HL-60 (cell line): ENCODE data around the gene CYP1A2.

Experiments
- GABPA ChIP-seq: IDR thresholded peaks from 2 replicates; pipeline ENCODE4 v1.6.1; 2012; ENCODE audit warnings: low read depth
- POLR2AphosphoS5 ChIP-seq: IDR thresholded peaks from 2 replicates; pipeline ENCODE4 v1.6.1; 2012; ENCODE audit warnings: low read depth
- SPI1 ChIP-seq: IDR thresholded peaks from 2 replicates; pipeline ENCODE4 v1.6.1; 2012; ENCODE audit warnings: low read depth, mild to moderate bottlenecking, borderline replicate concordance
- TF ChIP-seq, protein P1 (sequence below): IDR thresholded peaks from one replicate; pipeline ENCODE4 v1.5.1; 2011; ENCODE audit warnings: low read length, control low read depth, inconsistent platforms; ENCODE audit not compliant: insufficient read depth
- TF ChIP-seq, protein P2 (sequence below): IDR thresholded peaks from 2 replicates; pipeline ENCODE4 v1.6.1; 2012; ENCODE audit warnings: low read depth; ENCODE audit not compliant: insufficient replicate concordance

DNA sequence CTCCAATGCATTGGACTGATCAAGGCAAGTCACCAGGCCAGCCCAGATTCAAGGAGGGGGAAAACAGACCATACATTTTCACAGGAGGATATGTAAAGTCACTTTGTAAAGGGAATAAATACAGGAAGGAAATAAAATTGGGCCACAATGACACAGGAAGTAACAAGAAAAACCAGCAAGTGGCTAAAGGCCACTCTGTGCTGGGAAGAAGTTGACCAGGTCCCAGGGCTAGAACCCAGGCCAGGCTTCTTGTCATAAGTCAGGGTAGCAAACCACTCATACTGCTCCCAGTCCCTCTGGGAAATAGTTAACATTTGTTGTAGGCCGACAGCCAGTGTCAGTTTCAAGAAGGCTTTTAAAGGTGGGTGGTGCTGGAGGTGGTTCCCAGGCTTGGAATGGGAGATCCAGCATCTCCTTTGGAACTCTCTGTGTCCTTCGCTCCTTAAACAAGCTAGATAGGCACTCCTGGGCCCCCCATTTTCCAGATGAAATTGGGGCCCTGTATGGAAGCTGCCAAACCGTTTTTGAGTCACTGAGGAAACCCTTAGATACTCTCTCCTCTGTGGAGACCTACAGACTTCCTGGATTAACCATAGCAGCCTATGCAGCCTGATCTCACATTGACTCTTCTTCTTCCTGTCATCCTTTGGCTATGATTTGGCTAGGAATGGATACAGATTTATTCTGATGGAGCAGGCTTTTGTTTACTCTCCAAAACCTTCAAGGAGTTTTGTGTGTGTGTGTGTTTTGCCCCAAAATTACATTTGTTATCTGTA lies 38.1 kb upstream of the CYP1A2 start:
- TF ChIP-seq, protein P1, sequence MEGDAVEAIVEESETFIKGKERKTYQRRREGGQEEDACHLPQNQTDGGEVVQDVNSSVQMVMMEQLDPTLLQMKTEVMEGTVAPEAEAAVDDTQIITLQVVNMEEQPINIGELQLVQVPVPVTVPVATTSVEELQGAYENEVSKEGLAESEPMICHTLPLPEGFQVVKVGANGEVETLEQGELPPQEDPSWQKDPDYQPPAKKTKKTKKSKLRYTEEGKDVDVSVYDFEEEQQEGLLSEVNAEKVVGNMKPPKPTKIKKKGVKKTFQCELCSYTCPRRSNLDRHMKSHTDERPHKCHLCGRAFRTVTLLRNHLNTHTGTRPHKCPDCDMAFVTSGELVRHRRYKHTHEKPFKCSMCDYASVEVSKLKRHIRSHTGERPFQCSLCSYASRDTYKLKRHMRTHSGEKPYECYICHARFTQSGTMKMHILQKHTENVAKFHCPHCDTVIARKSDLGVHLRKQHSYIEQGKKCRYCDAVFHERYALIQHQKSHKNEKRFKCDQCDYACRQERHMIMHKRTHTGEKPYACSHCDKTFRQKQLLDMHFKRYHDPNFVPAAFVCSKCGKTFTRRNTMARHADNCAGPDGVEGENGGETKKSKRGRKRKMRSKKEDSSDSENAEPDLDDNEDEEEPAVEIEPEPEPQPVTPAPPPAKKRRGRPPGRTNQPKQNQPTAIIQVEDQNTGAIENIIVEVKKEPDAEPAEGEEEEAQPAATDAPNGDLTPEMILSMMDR: no peak
- TF ChIP-seq, protein P2, sequence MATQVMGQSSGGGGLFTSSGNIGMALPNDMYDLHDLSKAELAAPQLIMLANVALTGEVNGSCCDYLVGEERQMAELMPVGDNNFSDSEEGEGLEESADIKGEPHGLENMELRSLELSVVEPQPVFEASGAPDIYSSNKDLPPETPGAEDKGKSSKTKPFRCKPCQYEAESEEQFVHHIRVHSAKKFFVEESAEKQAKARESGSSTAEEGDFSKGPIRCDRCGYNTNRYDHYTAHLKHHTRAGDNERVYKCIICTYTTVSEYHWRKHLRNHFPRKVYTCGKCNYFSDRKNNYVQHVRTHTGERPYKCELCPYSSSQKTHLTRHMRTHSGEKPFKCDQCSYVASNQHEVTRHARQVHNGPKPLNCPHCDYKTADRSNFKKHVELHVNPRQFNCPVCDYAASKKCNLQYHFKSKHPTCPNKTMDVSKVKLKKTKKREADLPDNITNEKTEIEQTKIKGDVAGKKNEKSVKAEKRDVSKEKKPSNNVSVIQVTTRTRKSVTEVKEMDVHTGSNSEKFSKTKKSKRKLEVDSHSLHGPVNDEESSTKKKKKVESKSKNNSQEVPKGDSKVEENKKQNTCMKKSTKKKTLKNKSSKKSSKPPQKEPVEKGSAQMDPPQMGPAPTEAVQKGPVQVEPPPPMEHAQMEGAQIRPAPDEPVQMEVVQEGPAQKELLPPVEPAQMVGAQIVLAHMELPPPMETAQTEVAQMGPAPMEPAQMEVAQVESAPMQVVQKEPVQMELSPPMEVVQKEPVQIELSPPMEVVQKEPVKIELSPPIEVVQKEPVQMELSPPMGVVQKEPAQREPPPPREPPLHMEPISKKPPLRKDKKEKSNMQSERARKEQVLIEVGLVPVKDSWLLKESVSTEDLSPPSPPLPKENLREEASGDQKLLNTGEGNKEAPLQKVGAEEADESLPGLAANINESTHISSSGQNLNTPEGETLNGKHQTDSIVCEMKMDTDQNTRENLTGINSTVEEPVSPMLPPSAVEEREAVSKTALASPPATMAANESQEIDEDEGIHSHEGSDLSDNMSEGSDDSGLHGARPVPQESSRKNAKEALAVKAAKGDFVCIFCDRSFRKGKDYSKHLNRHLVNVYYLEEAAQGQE: no peak
- TF ChIP-seq GABPA (no peak), POLR2AphosphoS5 (no peak), SPI1 (no peak)
